ENCODE data around the gene AGAP1. TPM values are rescaled to one million over a fixed set of nuclear protein-coding genes. Genes with fewer than 3 reads are reported as not detected.
A peak's percentile ranks its signal among the peaks of the same experiment; 100 is the strongest.

The AGAP1 gene
- total RNA-seq, 1 experiment from 2014 or later = 25.8 TPM

GRCh38 chr2:235537186-235537585 lies 43.3 kb downstream of the AGAP1 start:
- H3K4me1 ChIP-seq (ENCODE audit: insufficient read depth, low read length) = 0 out of 2 replicates have a peak, but pooled peaks cover under 1% of the 10 kb centered on the region
- Mint-ChIP-seq H3K4me1 (peaks cover 19 to 39% of the 10 kb centered on the region in 2 experiments), H3K9me3 (no peaks in the 10 kb centered on the region), H3K36me3 (ENCODE audit: insufficient read depth in 1 of 3, low read depth in 3 of 3) (peaks cover 0 to 2% (median 0%) of the 10 kb centered on the region in 3 experiments; a peak in 2 of 7 replicates), H3K4me3 (no peak overlapping the region), H3K27ac (peak overlapping the region in 1 of 3 experiments; percentile 69; a peak in 2 of 7 replicates), H3K27me3 (ENCODE audit: low read depth) (no peaks in the 10 kb centered on the region)
- no peak overlapping the region for H3K56ac ChIP-seq (ENCODE audit: insufficient read length, low read depth, low read length)
- no peak overlapping the region for H4K8ac ChIP-seq (replicated peaks; ENCODE audit: insufficient read length, low read depth, low read length)
- no peak overlapping the region for H3K4ac ChIP-seq (ENCODE audit: low read depth, low read length)
- H2BK15ac ChIP-seq (ENCODE audit: low read depth, low read length) = no peak overlapping the region
- H4K91ac ChIP-seq (ENCODE audit: insufficient read length, low read depth, low read length) = no peak overlapping the region
- H2BK12ac ChIP-seq (ENCODE audit: insufficient read length, low read depth, low read length) = no peak overlapping the region
- H2AK5ac ChIP-seq (ENCODE audit: insufficient read length, low read length) = no peak overlapping the region
- no CpG with 5 or more reads among the region's 7 CpGs for whole genome bisulfite sequencing (ENCODE audit: extremely low coverage, insufficient read length, low lambda C conversion rate)
- no peak overlapping the region for H3K4me2 ChIP-seq (ENCODE audit: insufficient read depth, insufficient read length, low read length)
- H3K27me3 ChIP-seq (ENCODE audit: insufficient read depth, low read length) = no peaks in the 10 kb centered on the region
- no peak overlapping the region for H3K9ac ChIP-seq (ENCODE audit: extremely low read depth, insufficient read length, low read length)
- no peaks in the 10 kb centered on the region for H3K9me3 ChIP-seq (ENCODE audit: control insufficient read depth, low read depth, low read length)
- H2BK20ac ChIP-seq (ENCODE audit: low read depth, low read length, poor library complexity, severe bottlenecking) = no peak overlapping the region
- no peak overlapping the region for H3K27ac ChIP-seq (ENCODE audit: insufficient read length, low read depth, low read length)
- DNase-seq = no peak
- H3K14ac ChIP-seq (ENCODE audit: insufficient read depth, low read length) = no peak overlapping the region
- H2BK120ac ChIP-seq (ENCODE audit: low read depth, low read length, poor library complexity, severe bottlenecking) = no peak overlapping the region
- H3K23me2 ChIP-seq (ENCODE audit: insufficient read length, low read depth, low read length, poor library complexity, severe bottlenecking) = no peaks in the 10 kb centered on the region
- peaks cover 2% of the 10 kb centered on the region for H3K79me1 ChIP-seq (ENCODE audit: insufficient read depth, low read depth, low read length, poor library complexity, severe bottlenecking)
- no peak overlapping the region for H3T11ph ChIP-seq (ENCODE audit: low read length)
- no peak overlapping the region for H2AFZ ChIP-seq (ENCODE audit: low read length)
- no peak overlapping the region for H4K5ac ChIP-seq (ENCODE audit: insufficient read length, low read depth, low read length)
- peaks cover 8% of the 10 kb centered on the region; the same call in 1 of the 2 replicates for H3K79me2 ChIP-seq (ENCODE audit: insufficient read depth, low read length)
- H3K18ac ChIP-seq (ENCODE audit: insufficient read length, low read depth, low read length) = no peak overlapping the region
- no peak for TF ChIP-seq CTCF (conservative IDR thresholded peaks at IDR 0.05)
- H3K23ac ChIP-seq (ENCODE audit: insufficient read length, low read depth, low read length) = no peak overlapping the region
- H4K20me1 ChIP-seq (ENCODE audit: control insufficient read depth, insufficient read depth, insufficient read length) = no peaks in the 10 kb centered on the region
- no peak overlapping the region for H2BK5ac ChIP-seq (ENCODE audit: insufficient read length, low read length)

All from H9 (cell line).